Gastrocnemius medialis (tissue), 4 donors: ENCODE measurements around the gene PRICKLE2.

Experiments
- POLR2A ChIP-seq, 2 donors: fragments of 450-650 bp; IDR thresholded peaks; one replicate each; pipeline ENCODE4 v1.6.1; 2017; ENCODE audit warnings: antibody characterized with exemption in 2 of 2, mild to moderate bottlenecking in 2 of 2, moderate library complexity in 2 of 2
- TF ChIP-seq, protein P1 (sequence below), 5 experiments: fragments of 450-650 bp in 3 of 5; fragments of 200-600 bp in 2 of 5; sonication (generic) in 2 of 5; IDR thresholded peaks in 4 of 5; conservative IDR thresholded peaks in 1 of 5; 1 replicate in 4 of 5; 2 replicates in 1 of 5; pipeline ENCODE4 v1.5.1; 2016 to 2019; ENCODE audit warnings: antibody characterized with exemption in 5 of 5, mild to moderate bottlenecking in 3 of 5, moderate library complexity in 3 of 5

DNA sequence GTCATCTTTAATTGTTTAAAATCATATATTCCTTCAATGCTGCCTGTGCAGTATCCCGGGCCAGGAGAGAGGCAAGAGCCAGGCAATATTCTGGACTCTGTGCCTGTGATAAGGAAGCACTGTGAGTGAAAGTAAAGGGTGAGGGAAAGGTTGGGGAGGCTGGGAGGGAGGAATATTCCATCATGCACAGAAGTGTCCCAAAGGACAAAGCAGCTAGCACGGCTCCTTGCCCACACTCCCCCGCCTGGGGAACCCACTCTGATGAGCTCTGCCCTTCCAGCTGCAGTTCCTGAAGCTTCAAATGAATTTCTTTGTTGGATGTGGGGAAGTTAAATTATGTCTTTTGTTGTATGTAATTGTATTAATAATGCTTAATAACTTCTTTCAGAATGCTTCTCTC, 1.5 kb upstream of the PRICKLE2 start:
- TF ChIP-seq POLR2A (IDR thresholded peaks at IDR 0.05): no peak
- TF ChIP-seq, protein P1, sequence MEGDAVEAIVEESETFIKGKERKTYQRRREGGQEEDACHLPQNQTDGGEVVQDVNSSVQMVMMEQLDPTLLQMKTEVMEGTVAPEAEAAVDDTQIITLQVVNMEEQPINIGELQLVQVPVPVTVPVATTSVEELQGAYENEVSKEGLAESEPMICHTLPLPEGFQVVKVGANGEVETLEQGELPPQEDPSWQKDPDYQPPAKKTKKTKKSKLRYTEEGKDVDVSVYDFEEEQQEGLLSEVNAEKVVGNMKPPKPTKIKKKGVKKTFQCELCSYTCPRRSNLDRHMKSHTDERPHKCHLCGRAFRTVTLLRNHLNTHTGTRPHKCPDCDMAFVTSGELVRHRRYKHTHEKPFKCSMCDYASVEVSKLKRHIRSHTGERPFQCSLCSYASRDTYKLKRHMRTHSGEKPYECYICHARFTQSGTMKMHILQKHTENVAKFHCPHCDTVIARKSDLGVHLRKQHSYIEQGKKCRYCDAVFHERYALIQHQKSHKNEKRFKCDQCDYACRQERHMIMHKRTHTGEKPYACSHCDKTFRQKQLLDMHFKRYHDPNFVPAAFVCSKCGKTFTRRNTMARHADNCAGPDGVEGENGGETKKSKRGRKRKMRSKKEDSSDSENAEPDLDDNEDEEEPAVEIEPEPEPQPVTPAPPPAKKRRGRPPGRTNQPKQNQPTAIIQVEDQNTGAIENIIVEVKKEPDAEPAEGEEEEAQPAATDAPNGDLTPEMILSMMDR (IDR thresholded peaks at IDR 0.05 in 4 of 5, conservative IDR thresholded peaks at IDR 0.05 in 1 of 5): no peak
